GM19035 (cell line): Measurements from ENCODE around the gene ARFGEF2.
A peak's percentile ranks its signal among the peaks of the same experiment; 100 is the strongest.
"Not testable (repeated sequence)": the region's sequence is repeated elsewhere in the genome, so short reads cannot be mapped to it uniquely, and the experiment has no call there.

ENCODE experiments used
- ATAC-seq: cut with Tn5 transposase; IDR thresholded peaks from one replicate; pipeline ENCODE4 v1.9.1; 2021; ENCODE audit not compliant: unreplicated experiment

Gene ARFGEF2

DNA sequence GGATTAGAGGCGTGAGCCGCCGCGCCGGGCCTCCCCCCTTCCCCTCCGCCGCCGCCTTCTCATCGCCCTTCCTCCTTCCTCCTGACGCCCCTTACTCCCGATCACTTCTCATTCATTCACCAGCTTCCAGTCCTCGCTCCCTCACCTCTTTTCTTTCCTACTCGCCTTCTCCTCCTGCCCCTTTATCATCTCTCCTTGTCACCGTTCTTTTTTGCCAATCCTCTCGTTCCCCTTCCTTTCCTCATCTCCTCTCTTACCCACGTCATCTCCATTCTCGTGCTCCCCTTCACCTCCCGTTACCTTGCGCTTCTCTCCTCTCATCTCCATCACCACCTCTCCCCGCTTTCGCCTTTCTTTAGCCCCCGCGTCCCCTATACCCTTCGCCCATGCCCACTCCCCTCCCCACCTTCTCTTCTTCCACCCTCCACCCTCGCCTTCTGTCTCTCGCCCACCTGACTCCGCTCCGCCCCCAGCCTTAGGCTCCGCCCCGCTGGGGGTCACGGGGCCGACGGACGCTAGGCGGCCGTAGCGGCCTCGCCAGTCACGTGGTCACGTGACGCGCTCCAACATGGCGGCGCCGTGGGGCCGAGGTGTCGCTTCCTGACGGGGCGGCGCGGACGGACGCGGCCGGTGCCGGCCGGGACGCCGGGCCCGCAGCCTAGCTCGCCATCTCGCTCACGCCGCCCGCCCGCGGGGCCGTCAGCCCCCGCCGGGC is at the start of gene ARFGEF2:
ARFGEF2 (plus strand) TSS at position 544 of the 715 bp plus-strand sequence. CDS start 179 bp downstream, outside the sequence.
- peak; percentile 79 for ATAC-seq

DNA sequence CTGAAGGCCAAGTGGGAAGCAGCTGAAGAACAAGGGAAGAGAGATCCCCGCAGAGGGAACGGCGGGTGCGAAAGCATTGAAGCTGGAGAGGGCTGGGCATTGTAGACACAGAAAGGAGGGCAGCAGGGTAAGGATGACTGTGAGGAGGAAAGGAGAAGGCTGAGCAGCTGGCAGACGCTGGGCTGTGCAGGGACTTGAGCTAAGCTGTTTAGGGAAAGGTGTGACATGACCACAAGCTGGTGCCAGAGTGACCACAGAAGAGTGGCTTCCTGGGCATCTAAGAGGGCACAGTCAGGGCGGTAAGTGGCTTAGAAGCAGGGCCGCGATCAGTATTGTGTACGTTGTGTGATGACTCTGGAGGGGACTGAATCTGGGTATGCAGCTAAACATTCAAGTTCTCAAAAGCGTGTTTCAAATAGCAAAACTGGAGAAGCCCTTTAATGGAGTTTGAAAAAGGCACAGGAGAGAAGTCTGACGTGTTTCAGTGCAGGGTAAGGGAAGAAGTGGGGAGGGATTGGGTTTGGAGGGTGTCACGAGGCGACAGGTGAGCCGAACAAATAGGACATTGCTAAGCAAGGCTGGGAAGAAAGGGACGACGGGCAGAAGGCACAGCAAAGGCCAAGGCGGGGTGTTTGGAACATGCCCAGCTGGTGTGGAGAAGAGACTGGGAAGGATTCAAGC is 46.1 kb upstream of the ARFGEF2 start:
- no peak for ATAC-seq

DNA sequence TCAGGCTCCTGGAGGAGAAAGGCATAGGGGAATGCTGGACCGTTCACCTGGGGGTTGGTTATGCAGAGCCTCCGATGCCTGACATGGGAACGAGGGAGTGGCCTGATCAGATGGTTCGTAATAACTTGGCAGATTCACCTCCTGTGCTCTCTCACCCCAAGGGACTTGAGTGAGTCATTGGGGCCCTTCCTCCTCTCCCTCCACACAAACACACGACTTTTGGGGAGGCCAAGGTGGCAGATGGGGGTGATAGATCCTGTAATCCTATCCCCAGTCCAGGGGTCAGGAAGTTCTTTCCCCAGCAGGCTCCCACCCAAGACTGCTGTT is 45.6 kb upstream of the ARFGEF2 start:
- ATAC-seq, result no peak

DNA sequence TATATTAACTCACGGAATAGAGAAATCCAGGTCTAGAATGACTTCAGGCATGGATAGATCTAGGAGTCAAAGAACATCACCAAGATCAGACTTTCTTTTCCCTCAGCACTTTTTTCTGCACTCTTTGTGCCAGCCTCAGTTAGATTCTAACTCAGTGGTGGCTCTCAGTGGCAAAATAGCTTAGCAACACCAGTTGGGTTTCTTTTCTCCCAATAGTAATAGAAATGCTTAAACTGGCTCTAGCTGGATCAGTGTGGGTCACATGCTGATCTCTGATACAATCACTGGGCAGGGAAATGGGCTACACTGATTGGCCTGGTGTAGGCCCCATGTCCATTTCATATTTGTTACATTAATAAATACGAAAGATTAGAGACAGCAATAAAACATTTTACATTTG is 44.2 kb upstream of the ARFGEF2 start:
- no peak for ATAC-seq

DNA sequence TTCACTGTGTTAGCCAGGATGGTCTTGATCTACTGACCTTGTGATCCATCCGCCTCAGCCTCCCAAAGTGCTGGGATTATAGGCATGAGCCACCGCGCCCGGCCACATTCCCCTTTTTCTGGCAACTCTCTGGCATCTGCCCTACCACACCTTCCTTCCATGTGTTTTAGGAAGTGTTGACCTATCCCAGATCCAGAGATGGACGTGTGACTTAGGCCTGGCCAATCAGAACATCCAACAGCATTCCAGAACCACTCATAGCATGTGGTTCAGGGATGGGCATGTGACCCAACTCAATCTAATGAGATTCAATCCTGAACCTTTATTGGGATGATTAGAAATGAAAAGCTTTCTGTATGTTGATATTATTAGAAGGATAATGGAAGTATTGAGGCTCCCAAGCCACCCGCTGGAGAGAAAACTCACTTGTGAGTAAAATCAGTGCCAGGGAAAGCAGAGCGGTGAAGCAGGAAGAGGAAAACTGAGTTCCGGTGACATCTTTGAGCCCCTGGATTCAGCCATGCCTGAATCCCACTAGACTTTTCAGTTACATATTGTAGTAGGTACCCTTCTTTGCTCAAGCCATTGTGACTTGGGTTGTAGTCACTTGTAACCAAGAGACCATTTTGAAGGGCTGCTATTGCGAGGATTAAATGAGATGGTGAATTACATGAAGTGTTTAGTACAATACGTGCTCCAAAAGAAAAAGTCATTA is 42.8 kb upstream of the ARFGEF2 start:
- ATAC-seq, result no peak

DNA sequence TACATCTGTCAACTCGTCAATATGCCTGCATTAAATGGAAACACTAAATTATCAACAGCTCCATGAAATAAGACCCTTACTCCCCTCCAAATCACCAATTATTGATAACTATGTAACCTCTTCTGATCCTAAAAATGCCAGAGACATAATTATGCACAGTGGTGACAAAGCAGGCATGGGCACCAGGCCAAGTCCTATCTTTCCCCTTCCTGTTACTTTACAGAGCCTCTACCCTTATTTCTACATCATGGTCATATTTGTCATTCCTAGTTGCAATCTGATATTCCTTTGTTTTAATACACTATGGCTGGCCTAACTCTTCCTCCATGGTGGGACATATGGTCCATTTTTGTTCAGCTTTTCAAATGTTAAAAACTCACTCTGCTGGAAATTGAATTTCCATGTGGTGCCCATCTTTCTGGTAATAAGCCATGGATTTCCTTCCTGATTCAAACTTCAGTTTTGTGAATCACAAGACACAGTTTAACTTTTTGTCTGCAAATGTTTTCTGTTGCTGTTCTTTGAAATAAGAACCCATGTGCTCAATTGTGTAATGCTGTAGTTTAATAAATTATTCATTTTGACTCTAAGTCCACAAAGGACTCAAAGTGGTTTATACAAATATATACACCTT is 41.8 kb upstream of the ARFGEF2 start:
- no peak for ATAC-seq

DNA sequence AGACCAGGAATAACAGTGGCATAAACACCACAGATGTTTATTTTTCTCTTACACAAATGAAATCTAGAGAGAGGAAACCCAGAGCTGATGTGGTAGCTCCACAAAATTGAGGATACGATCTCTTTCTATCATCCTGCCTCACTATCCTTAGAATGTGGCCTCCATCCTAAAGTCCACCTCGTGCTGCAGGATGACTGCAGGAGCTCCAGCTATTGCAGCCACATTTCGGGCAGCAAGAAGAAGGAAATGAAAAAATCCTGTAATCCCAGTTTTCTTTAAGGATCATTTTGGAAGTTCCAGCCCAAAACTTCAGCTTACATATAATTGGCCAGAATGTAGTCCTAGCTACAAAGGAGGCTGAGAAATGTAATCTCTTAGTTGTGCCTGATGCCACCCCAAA is 41.2 kb upstream of the ARFGEF2 start:
- no peak for ATAC-seq

DNA sequence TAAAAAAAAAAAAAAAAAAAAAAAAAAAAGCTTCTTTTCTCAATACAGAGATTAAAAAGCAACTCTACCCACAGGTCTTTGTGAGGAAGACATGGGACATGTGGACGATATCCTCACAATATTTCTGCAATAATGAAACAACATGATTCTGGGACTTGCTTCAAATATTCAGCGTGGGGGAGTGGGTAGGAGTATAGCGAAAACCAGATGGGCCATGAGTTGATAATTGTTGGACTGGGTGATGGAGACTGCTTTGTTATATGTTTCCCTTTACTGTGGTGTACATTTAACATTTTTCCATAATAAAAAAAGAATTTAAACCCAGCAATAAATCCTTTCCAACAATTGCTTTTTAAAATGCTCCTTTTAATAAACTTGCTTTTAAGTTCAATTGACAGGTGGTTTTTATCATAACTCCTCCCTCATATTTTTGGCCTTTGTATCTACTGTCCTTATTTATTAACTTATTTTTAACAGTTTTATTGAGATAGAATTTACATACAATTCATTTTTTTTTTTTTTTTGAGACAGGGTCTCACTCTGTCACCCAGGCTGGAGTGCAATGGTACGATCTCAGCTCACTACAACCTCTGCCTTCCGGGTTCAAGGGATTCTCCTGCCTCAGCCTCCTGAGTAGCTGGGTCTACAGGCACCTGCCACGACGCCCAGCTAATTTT is 40.4 kb upstream of the ARFGEF2 start:
- ATAC-seq, result no peak

DNA sequence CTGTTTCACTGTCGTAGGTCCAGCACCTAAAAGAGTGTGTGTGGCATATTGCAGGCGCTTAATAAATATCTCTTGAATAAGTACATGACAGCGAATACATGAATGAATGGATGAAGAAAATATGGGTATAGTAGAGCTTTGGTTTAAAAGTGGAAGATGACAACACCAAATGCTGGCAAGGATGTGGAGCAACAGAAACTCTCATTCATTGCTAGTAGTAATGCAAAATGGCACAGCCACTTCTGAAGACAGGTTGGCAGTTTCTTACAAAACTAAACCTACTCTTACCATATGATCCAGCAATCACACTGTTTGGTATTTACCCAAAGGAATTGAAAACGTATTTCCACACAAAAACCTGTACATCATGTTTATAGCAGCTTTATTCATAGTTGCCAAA is 36.3 kb upstream of the ARFGEF2 start:
- ATAC-seq, result no peak

DNA sequence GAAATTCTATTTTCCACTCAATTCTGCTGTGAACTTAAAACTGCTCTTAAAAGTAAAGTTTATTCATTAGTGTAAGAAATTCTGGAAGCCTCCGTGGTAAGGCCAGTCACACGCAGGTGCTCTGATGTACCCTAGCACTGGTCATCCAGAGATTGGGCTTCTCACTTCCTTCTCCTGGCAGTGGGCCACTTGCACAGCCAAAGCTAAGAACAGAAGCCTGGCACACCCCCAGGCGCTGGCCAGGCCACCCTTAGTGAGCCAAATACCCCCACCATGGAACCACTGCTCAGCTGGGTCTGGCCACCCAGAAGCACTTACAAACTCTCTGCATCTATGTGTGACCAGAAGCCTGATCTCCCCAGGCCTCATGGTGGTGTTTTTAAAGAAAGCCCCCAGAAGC is 35.3 kb upstream of the ARFGEF2 start:
- no peak for ATAC-seq

DNA sequence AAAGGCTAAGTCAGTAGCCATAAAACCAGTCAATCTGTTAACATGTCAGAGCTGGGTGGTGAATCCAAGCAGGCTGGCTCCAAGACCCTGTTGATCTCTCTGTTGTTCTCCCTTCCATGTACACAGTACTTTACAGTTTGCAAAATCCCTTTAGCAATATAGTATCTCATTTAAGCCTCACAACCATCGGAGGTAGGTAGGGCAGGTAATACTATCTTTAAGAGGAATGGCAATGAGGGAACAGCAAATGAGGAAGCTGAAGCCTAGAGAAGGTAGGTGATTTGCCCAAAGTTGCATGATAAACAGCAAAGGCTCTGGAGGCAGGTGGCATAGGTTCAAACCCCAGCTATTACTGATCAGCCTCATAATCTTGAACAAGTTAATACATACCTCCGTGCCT is 34.7 kb upstream of the ARFGEF2 start:
- ATAC-seq, result no peak

DNA sequence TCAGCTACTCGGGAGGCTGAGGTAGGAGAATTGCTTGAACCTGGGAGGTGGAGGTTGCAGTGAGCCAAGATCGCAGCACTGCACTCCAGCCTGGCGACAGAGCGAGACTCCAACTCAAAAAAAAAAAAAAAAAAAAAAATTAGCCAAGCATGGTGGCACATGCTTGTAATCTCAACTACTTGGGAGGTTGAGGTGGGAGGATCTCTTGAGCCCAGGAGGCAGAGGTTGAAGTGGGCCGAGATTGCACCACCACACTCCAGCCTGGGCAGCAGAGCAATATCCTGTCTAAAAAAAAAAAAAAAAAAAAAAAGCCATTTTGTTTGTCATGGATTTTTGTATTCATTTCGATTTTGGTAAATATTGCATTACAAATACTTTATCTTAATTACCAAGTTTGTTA is 33.0 kb upstream of the ARFGEF2 start:
- not testable (repeated sequence) for ATAC-seq

DNA sequence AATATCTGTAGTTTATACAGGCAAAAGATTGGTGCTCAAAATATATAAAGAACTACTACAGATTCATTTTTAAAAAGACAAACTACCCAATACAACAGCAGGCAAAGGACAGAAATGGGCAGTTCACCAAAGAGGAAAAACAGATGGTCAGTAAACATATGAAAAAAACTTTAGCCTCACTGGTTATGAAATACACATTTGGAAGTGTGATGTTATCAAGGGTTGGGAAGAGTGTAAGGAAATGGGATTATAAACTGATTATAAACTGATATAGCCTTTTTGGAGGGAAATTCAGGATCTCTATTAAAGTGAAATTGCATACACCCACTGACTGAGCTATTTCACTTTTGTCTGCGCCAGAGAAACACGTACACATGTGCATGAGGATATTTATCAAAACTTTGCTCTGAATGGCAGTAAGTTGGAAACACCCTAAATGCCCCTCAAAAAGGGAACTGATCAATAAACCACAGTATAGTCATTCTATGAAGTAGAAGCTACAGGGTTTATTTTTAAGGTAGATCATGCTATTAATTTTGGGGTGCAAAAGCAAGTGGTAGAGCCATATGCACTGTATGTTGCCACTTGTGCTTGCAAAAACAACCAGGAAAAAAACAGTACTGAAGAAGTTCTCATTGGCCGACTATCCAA is 32.2 kb upstream of the ARFGEF2 start:
- ATAC-seq, result no peak

DNA sequence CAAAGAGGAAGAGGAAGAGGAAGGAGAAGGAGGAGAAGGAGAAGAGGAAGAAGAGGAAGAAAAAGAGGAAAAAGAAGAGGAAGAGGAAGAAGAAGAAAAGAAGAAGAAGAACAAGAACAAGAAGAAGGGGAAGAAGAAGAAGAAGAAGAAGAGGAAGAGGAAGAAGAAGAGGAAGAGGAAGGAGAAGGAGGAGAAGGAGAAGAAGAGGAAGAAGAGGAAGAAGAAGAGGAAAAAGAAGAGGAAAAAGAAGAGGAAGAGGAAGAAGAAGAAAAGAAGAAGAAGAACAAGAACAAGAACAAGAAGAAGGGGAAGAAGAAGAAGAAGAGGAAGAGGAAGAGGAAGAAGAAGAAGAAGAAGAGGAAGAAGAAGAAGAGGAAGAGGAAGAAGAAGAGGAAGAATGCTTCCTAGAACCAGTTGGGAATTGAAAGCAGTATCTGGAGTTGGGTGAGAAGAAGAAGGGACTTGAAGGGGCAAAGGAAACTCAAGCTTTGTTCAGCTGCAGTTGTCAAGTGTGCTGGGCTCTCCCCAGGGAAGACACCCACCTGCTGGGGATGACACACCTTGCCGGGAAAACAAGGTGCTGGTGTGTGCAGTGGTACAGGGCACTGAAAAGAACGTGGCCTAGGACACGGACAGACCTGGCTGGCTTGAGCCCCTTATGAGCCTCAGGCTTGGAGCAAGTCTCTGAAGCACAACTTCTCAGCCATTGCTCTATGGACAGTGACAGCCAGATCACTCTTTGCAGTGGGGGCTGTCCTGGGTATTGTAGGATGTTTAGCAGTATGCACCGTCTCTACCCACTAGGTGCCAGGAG is 30.1 kb upstream of the ARFGEF2 start:
- ATAC-seq, result no peak

DNA sequence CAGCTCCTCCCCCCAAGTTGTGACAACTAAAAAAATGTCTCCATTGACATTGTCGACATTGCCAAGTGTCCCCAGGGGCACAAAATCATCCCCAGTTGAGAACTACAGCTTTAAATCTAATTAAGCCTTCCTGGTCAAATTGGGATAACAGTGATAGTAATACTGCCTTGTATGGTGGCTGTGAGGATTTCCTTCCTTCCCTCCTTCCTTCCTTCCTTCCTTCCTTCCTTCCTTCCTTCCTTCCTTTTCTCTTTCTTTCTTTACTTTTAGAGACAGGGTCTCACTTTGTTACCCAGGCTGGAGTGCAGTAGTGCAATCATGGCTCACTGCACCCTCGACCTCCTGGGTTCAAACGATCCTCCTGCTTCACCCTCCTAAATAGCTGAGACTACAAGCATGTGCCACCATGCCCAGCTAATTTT is 29.5 kb upstream of the ARFGEF2 start:
- ATAC-seq, result no peak

DNA sequence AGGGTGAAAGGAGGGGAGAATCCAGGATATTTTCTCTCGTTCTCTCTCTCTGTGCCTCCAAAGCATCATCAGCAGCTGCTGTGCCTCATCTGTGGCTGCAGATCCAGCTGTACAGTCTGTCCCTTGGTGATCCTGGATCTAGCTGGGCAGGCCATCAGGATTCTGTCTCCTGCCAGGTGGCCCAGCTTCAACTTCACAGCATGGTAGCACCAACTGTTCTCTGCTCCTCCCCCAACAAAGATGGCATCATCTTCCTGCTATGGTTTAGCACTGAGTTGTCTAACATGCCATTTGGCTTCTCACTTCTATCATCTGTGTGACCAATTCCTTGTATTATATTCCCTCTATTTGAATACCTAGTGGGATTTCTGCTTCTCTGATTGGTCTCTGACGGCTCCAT is 28.6 kb upstream of the ARFGEF2 start:
- ATAC-seq, result no peak

DNA sequence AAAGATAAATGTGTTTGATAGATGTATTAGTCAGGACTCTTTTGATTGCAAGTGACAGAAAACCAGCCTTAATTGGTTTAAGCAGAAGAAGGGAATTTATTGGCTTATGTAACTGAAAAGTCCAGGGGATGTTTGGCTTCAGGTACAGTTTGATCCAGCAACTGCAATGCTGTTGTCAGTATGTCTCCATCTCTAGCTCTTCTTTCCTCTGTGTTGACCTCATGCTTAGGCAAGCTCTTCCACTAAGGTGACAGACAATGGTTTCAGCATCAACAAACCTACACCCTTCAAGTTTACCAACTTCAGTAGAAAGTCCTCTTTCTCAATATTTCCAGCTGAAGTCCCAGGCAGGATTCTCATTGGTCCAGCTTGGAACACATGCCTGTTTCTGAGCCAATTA is 28.1 kb upstream of the ARFGEF2 start:
- no peak for ATAC-seq

DNA sequence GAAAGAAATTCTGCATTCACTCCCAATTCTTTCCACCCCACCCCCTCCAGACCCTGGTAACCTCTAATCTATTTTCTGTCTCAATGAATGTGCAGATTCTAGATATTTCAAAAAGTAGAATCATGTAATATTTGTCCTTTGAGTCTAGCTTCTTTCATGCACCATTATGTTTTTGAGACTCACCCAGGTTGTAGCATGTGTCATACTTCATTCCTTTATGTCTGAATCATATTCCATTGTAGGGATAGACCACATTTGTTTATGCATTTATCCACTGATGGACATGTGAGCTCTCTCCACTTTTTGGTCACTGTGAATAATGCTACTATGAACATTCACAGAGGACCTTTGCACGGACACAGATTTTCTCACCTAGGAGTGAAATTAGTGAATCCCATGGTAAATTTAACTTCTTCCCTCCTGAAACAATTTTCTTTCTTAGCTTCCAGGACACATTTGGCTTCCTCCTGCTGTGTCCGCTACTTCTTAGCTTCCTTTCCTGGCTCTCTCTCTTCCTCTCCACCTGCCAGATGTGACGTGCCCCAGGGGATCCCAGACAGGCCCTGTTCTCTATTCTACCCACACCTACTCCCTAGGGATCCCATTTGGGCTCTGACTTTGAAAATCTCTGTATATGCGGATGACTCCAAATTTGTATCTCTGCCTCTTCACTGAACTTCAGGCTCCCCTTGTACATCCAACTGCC is 24.1 kb upstream of the ARFGEF2 start:
- no peak for ATAC-seq

DNA sequence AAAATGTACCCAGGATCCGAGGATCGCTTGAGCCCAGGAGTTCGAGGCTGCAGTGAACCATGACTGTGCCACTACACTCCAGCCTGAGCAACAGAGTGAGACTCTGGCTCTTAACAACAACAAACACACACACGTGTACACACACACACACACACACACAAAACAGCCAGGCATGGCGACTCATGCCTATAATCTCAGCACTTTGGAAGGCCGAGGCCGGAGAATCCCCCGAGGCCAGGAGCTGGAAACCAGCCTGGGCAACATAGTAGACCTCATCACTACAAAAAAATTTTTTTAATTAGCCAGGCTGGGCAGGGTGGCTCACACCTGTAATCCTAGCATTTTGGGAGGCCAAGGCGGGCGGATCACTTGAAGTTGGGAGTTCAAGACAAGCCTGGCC is 23.3 kb upstream of the ARFGEF2 start:
- ATAC-seq, result no peak
